ENCODE data around the gene S100A7A. TPM values are rescaled to one million over a fixed set of nuclear protein-coding genes. Genes with fewer than 3 reads are reported as not detected.

The S100A7A gene
- total RNA-seq, 6 donors from 2014 or later = not detected

DNA sequence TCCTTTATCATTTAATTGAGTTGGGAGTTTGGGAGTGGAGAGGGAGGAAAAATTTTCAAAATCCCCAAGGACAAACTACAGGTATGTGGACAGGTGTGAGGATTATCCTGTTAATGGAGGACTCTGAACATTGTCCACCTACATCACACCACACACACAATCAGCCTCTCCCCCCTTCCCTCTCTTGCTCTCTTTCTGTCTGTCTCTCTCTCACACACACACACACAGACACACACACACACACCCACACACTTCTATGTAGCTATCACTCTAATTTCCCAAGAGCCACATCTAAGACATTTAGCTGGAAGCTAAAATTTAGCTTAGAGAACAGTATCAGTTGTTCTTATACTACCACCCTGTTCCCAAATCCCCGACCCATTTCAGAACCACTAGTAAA lies 26.9 kb upstream of the S100A7A start:
- H3K9me3 ChIP-seq = no peaks in the 10 kb centered on the region
- peak overlapping the region in 2 of 4 donors; percentile 23 to 40 for H3K4me3 ChIP-seq

DNA sequence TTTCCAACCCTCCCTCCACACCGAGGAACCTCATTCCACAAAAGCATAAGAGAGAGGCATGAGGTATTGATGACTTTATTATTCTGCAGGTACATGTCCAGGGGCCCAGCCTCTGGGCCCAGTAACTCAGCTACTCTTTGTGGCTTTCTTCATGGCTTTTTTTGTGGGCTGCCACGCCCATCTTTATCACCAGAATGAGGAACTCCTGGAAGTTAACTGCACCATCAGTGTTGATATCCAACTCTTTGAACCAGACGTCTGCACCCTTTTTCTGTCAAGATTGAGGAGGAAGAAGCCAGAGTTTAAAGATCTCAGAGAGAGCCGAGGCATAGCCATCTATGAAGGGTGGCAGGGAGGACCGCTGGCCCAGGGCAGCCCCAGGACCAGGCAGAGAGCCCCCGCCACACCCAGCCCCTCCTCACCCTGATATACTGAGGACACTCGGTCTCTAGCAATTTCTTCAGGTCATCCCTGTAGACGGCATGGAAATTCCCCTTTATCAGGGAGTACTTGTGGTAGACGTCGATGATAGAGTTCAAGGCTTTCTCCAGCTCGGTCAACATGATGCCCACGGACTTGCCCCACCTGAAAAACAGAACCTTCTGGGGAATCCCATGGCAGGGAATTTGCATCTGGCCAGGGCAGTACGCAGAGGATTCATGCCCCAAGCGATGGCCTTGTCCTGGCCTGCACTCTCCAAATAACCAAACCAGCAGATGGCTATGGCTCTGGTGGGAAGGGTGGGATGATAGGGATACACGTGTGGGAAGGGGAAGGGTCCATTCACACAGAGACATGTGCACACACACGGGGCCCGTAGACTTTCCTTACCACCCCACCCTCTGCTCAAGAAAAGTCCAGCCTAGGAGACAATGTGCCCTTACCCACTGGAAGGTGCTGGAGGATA lies 26.1 kb upstream of the S100A7A start:
- Histone ChIP-seq H3K4me3 (peak overlapping the region in 3 of 4 donors; percentile 20 to 40 (median 23)), H3K36me3 (no peaks in the 10 kb centered on the region), H3K27me3 (no peaks in the 10 kb centered on the region), H3K27ac (peak overlapping the region; percentile 73 to 81 (median 80)), H3K4me1 (peaks cover 0 to 5% (median 0%) of the 10 kb centered on the region in 4 donors), H3K9me3 (no peaks in the 10 kb centered on the region)
- ATAC-seq (ENCODE audit: low FRiP score in 2 of 2) (no peak), DNase-seq (no peak)
- WGBS, 2 donors = 64 to 78% methylated on average over 16 to 17 of the region's 17 CpGs
- TF ChIP-seq POLR2A (IDR thresholded peaks at IDR 0.05) = no peak
- TF ChIP-seq, protein P1, sequence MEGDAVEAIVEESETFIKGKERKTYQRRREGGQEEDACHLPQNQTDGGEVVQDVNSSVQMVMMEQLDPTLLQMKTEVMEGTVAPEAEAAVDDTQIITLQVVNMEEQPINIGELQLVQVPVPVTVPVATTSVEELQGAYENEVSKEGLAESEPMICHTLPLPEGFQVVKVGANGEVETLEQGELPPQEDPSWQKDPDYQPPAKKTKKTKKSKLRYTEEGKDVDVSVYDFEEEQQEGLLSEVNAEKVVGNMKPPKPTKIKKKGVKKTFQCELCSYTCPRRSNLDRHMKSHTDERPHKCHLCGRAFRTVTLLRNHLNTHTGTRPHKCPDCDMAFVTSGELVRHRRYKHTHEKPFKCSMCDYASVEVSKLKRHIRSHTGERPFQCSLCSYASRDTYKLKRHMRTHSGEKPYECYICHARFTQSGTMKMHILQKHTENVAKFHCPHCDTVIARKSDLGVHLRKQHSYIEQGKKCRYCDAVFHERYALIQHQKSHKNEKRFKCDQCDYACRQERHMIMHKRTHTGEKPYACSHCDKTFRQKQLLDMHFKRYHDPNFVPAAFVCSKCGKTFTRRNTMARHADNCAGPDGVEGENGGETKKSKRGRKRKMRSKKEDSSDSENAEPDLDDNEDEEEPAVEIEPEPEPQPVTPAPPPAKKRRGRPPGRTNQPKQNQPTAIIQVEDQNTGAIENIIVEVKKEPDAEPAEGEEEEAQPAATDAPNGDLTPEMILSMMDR (IDR thresholded peaks at IDR 0.05) = no peak
- no peak for TF ChIP-seq POLR2AphosphoS5 (IDR thresholded peaks at IDR 0.05)
- TF ChIP-seq EP300 (IDR thresholded peaks at IDR 0.05) = no peak

More for the DNA sequence above, 26.9 kb upstream of the S100A7A start:
- no peak for DNase-seq
- Histone ChIP-seq H3K27me3 (no peaks in the 10 kb centered on the region), H3K27ac (peak overlapping the region; percentile 21 to 80 (median 76)), H3K36me3 (no peaks in the 10 kb centered on the region), H3K4me1 (peaks cover 0 to 5% (median 0%) of the 10 kb centered on the region in 4 donors)
- TF ChIP-seq POLR2A (IDR thresholded peaks at IDR 0.05) (no peak), EP300 (IDR thresholded peaks at IDR 0.05) (no peak), POLR2AphosphoS5 (IDR thresholded peaks at IDR 0.05) (no peak)
- TF ChIP-seq, protein P1 (IDR thresholded peaks at IDR 0.05) = no peak
- ATAC-seq (ENCODE audit: low FRiP score in 2 of 2) = no peak
- 90 to 93% methylated on average over 1 of the region's 1 CpG for WGBS, 2 donors

DNA sequence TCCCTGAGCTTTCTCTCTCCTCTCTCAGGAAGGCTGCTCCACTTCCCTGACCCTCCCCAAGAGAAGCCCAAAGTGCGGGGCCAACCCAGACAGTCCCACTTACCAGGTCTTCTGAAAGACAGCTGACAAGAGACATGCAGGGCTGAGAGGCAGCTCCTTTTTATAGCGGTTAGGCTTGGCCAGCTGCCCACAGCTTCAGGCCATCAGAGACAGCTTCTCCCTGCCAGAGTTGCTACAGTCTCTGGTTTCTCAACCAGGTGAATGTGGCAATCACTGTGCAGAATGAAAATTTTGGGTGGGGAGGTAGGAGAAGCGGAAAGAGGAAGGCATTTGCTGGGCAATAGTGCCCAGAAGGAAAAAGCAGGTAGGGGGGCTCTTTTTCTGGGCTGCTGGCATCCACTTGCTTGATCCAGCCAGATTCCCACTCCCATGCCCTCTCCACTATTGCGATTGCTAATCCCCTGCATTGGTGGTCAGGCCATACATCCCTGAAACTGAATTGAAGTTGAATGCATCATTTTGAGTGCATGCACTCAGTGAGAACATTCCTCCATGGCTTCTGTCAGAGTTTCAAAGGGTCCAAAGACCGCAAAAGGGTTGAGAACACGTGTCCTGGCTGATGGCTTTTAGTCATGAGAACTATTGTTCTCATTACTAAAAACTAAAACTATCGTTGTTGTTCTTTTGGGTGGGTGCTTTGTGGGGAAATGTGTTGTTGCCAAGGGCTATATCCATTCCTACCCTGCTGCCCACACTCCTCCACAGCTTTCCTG lies 25.2 kb upstream of the S100A7A start, which contains the start of gene S100A8:
S100A8 (minus strand) TSS at position 136 of the 773 bp plus-strand sequence. CDS start 538 bp downstream, outside the sequence.
- 61 to 62% methylated on average over 7 of the region's 7 CpGs for WGBS, 2 donors
- Histone ChIP-seq H3K4me1 (peaks cover 0 to 5% (median 0%) of the 10 kb centered on the region in 4 donors), H3K36me3 (no peaks in the 10 kb centered on the region), H3K27me3 (no peaks in the 10 kb centered on the region), H3K9me3 (no peaks in the 10 kb centered on the region), H3K27ac (peak within 1 kb of the TSS; percentile 73 to 81 (median 80)), H3K4me3 (peak within 1 kb of the TSS in 3 of 4 donors; percentile 20 to 40 (median 23))
- TF ChIP-seq, protein P1 (IDR thresholded peaks at IDR 0.05) = no peak
- TF ChIP-seq POLR2AphosphoS5 (IDR thresholded peaks at IDR 0.05) = peak in 1 of 2 donors; percentile 70
- peak in 1 of 4 donors; percentile 56 for TF ChIP-seq POLR2A (IDR thresholded peaks at IDR 0.05)
- peak in 1 of 4 donors; percentile 46 for TF ChIP-seq EP300 (IDR thresholded peaks at IDR 0.05)
- ATAC-seq (ENCODE audit: low FRiP score in 2 of 2) (peak; percentile 63 to 65), DNase-seq (peak in 1 of 2 donors; percentile 84)

DNA sequence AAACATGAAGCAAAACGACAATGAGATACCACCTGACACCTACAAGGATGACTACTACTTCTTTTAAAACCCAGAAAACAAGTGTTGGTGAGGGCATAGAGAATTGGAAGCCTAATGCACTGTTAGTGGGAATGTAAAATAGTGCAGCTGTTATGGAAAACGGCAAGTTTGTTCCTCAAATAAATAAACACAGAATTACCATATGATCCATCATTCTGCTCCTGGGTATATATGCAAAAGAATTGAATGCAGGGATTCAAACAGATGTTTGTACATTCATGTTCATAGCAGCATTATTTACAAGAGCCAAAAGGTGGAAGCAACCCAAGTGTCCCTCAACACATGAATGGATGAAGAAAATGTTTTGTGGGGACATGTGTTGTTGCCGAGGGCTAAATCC lies 24.1 kb upstream of the S100A7A start:
- no peaks in the 10 kb centered on the region for H3K36me3 ChIP-seq
- no peaks in the 10 kb centered on the region for H3K9me3 ChIP-seq
- no peaks in the 10 kb centered on the region for H3K27me3 ChIP-seq
- peaks cover 0 to 5% (median 0%) of the 10 kb centered on the region in 4 donors for H3K4me1 ChIP-seq
- no peak for TF ChIP-seq EP300 (IDR thresholded peaks at IDR 0.05)
- TF ChIP-seq POLR2A (IDR thresholded peaks at IDR 0.05) = no peak
- H3K27ac ChIP-seq = peak overlapping the region in 2 of 4 donors; percentile 6 to 70
- ATAC-seq (ENCODE audit: low FRiP score in 2 of 2) (no peak), DNase-seq (no peak)
- WGBS, 2 donors = 46 to 59% methylated on average over 3 of the region's 3 CpGs
- H3K4me3 ChIP-seq = no peak overlapping the region

DNA sequence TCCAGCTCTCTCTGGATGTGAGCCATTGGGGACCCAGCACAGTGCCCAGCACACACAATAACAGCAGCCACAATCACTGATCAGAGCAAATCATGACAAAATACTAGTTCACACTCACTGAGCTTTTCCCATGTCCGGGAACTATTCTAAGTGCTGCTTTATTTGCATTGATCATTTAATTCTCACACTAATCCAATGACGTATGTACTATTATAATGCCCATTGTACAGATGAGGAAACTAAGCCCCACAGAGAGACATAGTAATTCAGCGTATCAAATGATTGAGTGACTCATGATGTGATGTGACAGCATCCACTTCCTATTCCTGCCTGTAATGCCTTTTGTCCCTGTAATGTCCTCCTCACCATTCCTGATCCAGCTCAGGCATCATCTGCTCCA lies 23.5 kb upstream of the S100A7A start:
- Histone ChIP-seq H3K9me3 (no peaks in the 10 kb centered on the region), H3K27ac (peak overlapping the region in 3 of 4 donors; percentile 6 to 70 (median 34)), H3K27me3 (no peaks in the 10 kb centered on the region), H3K36me3 (no peaks in the 10 kb centered on the region), H3K4me3 (no peak overlapping the region), H3K4me1 (peaks cover 0 to 5% (median 0%) of the 10 kb centered on the region in 4 donors)
- no peak for ATAC-seq (ENCODE audit: low FRiP score in 2 of 2)
- DNase-seq = no peak
- TF ChIP-seq POLR2A (IDR thresholded peaks at IDR 0.05) (no peak), EP300 (IDR thresholded peaks at IDR 0.05) (no peak), POLR2AphosphoS5 (IDR thresholded peaks at IDR 0.05) (no peak)
- TF ChIP-seq, protein P1 (IDR thresholded peaks at IDR 0.05) = no peak
- 74 to 81% methylated on average over 3 of the region's 3 CpGs for WGBS, 2 donors
